Keratinocyte (primary cell): ENCODE measurements around the gene SEC11C. TPM values are rescaled to one million over a fixed set of nuclear protein-coding genes. Genes with fewer than 3 reads are reported as not detected.

Experiments
- DNase-seq: peaks from one replicate; pipeline ENCODE4 v3.0.0-alpha.2; 2011; ENCODE audit warnings: low read depth, missing footprints, low spot score
- FAIRE-seq: peaks from 2 replicates; lab custom pipeline; 2011; peaks lifted over from hg19 to GRCh38; lab: Jason Lieb, UNC
- H2AFZ ChIP-seq: 2 replicates; pipeline ENCODE4 v1.6.0; 2012; ENCODE audit warnings: low read length, control low read depth, inconsistent platforms; ENCODE audit not compliant: control insufficient read depth
- H3K27ac ChIP-seq: 2 replicates; pipeline ENCODE4 v1.5.1; 2011; ENCODE audit warnings: low read length; ENCODE audit not compliant: control insufficient read depth, insufficient read depth
- H3K27me3 ChIP-seq: 3 replicates; pipeline ENCODE4 v1.6.0; 2011; ENCODE audit warnings: low read length; ENCODE audit not compliant: control insufficient read depth, insufficient read depth; ENCODE audit errors: extremely low read depth
- H3K36me3 ChIP-seq, 2 experiments: 2 replicates in 1 of 2; 3 replicates in 1 of 2; pipeline ENCODE4 v1.5.1; 2011; ENCODE audit warnings: low read length in 2 of 2, mild to moderate bottlenecking in 1 of 2; ENCODE audit not compliant: control insufficient read depth in 2 of 2, insufficient read depth in 2 of 2; ENCODE audit errors: extremely low read depth in 1 of 2
- H3K4me1 ChIP-seq: 3 replicates; pipeline ENCODE4 v1.5.1; 2011; ENCODE audit warnings: low read length; ENCODE audit not compliant: control insufficient read depth, insufficient read depth; ENCODE audit errors: extremely low read depth
- H3K4me2 ChIP-seq: 3 replicates; pipeline ENCODE4 v1.6.0; 2011; ENCODE audit warnings: low read depth, low read length; ENCODE audit not compliant: control insufficient read depth, insufficient read depth; ENCODE audit errors: extremely low read depth
- H3K4me3 ChIP-seq, 3 experiments: fragments of 200-600 bp in 1 of 3; sonication (generic) in 1 of 3; 2 replicates in 2 of 3; 3 replicates in 1 of 3; pipeline ENCODE4 v1.5.1; 2011 to 2016; ENCODE audit warnings: low read length in 3 of 3, mild to moderate bottlenecking in 3 of 3, control low read depth in 2 of 3, inconsistent platforms in 1 of 3, low read depth in 1 of 3, mixed read lengths in 1 of 3, mixed run types in 1 of 3, moderate library complexity in 1 of 3; ENCODE audit not compliant: control insufficient read depth in 2 of 3, insufficient read depth in 2 of 3; ENCODE audit errors: extremely low read depth in 1 of 3
- H3K79me2 ChIP-seq: 2 replicates; pipeline ENCODE4 v1.6.0; 2012; ENCODE audit warnings: low read length; ENCODE audit not compliant: control insufficient read depth, insufficient read depth
- H3K9ac ChIP-seq: 3 replicates; pipeline ENCODE4 v1.6.0; 2011; ENCODE audit warnings: low read length; ENCODE audit not compliant: control insufficient read depth, insufficient read depth; ENCODE audit errors: extremely low read depth
- H3K9me1 ChIP-seq: 3 replicates; pipeline ENCODE4 v1.6.0; 2011; ENCODE audit warnings: low read length; ENCODE audit not compliant: control insufficient read depth, insufficient read depth; ENCODE audit errors: extremely low read depth
- H3K9me3 ChIP-seq: 2 replicates; pipeline ENCODE4 v1.5.1; 2012; ENCODE audit warnings: low read depth, low read length; ENCODE audit not compliant: control insufficient read depth
- H4K20me1 ChIP-seq: 3 replicates; pipeline ENCODE4 v1.6.0; 2011; ENCODE audit warnings: low read length; ENCODE audit not compliant: control insufficient read depth, insufficient read depth; ENCODE audit errors: extremely low read depth
- EZH2 ChIP-seq: IDR thresholded peaks from one replicate; pipeline ENCODE4 v1.6.1; 2012; ENCODE audit warnings: inconsistent platforms, mild to moderate bottlenecking, low read length, moderate library complexity
- dilution Hi-C: fragments of 300-500 bp; cut with MboI; formaldehyde crosslinking; loops from one replicate; pipeline ENCODE4 v1.7.0; 2020; ENCODE audit warnings: low sequenced_read_pairs; ENCODE audit not compliant: extremely low pct_ligation_motif_present
- polyA plus RNA-seq, 5 experiments: library from polyadenylated mRNA; depleted of rRNA in 3 of 5; stranded (reverse) in 3 of 5; stranded (forward) in 1 of 5; unstranded in 1 of 5; fragments of >200 nt; gene quantifications; 1 replicate in 1 of 5; 2 replicates in 3 of 5; 3 replicates in 1 of 5; pipeline versions ENCODE4 v1.2.1 to v1.2.3, GENCODE V29; 2011 to 2012; ENCODE audit warnings: missing spikeins in 2 of 5, low read depth in 1 of 5, low replicate concordance in 1 of 5
- TF ChIP-seq, protein P1 (sequence below), 3 experiments: IDR thresholded peaks in 1 of 3; conservative IDR thresholded peaks in 1 of 3; optimal IDR thresholded peaks in 1 of 3; 2 replicates in 2 of 3; 3 replicates in 1 of 3; pipeline versions ENCODE3 to v1.5.1; 2011; ENCODE audit warnings: low read length in 3 of 3, mild to moderate bottlenecking in 3 of 3, moderate library complexity in 2 of 3, control low read depth in 1 of 3, inconsistent platforms in 1 of 3; ENCODE audit not compliant: insufficient read depth in 2 of 3; ENCODE audit errors: extremely low read depth in 1 of 3

SEC11C gene
- polyA plus RNA-seq, 1 donor (not counting 4 experiments of a cell fraction or from before 2014, with no cell fraction given) = 56.5 TPM

DNA sequence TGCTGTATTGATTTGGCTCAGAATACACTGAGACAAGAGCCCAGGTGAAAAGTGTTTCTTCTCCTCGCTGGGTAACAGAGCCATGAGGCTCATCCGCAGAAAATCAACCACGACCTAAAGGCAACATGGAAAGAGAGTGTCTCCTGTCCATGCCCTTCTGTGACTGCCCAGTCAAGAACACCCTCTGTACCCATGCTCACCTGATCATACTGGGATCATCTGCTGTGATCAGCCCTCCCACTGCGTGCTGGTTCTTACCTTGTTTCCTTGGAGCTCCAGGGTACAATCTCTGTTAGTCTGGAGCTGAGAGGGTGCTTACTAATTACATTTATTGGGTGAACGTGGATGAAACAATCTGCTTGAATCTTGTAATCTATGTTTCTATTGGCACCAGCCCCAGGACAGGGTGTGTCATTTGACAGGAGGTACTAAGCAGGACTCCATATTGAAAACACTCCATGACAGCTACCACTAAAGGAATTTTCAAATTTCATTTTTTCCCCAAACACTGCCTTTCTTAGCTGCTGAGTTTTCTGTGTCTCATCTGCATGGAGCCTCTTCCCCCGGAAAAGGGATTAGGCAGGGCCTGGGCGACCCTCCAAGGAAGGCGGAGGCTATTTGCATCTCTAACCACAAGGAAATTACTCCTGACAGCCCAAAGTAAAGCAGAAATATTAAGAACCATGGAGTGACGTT lies 40.6 kb downstream of the SEC11C start:
- no peaks in the 10 kb centered on the region for H4K20me1 ChIP-seq
- H3K9ac ChIP-seq = no peak overlapping the region
- H3K9me3 ChIP-seq = no peaks in the 10 kb centered on the region
- dilution Hi-C loops = no loop called here
- H3K4me3 ChIP-seq = no peak overlapping the region
- no peak overlapping the region for H3K27ac ChIP-seq
- H3K4me2 ChIP-seq = no peak overlapping the region
- no peaks in the 10 kb centered on the region for H3K4me1 ChIP-seq
- DNase-seq (no peak), FAIRE-seq (no peak)
- H3K9me1 ChIP-seq = no peaks in the 10 kb centered on the region
- no peaks in the 10 kb centered on the region for H3K36me3 ChIP-seq
- H3K79me2 ChIP-seq = no peaks in the 10 kb centered on the region
- no peak for TF ChIP-seq EZH2
- TF ChIP-seq, protein P1, sequence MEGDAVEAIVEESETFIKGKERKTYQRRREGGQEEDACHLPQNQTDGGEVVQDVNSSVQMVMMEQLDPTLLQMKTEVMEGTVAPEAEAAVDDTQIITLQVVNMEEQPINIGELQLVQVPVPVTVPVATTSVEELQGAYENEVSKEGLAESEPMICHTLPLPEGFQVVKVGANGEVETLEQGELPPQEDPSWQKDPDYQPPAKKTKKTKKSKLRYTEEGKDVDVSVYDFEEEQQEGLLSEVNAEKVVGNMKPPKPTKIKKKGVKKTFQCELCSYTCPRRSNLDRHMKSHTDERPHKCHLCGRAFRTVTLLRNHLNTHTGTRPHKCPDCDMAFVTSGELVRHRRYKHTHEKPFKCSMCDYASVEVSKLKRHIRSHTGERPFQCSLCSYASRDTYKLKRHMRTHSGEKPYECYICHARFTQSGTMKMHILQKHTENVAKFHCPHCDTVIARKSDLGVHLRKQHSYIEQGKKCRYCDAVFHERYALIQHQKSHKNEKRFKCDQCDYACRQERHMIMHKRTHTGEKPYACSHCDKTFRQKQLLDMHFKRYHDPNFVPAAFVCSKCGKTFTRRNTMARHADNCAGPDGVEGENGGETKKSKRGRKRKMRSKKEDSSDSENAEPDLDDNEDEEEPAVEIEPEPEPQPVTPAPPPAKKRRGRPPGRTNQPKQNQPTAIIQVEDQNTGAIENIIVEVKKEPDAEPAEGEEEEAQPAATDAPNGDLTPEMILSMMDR (optimal IDR thresholded peaks at IDR 0.05 in 1 of 3, IDR thresholded peaks at IDR 0.05 in 1 of 3, conservative IDR thresholded peaks at IDR 0.05 in 1 of 3; ENCODE audit: extremely low read depth in 1 of 3, insufficient read depth in 2 of 3, low read length in 3 of 3) = no peak
- H2AFZ ChIP-seq = no peak overlapping the region
- no peaks in the 10 kb centered on the region for H3K27me3 ChIP-seq

GRCh38 chr18:59182673-59183072 lies 43.0 kb downstream of the SEC11C start:
- Histone ChIP-seq H3K9me3 (no peaks in the 10 kb centered on the region), H3K4me2 (no peak overlapping the region), H3K9me1 (no peaks in the 10 kb centered on the region)

More at GRCh38 chr18:59182673-59183072, 43.0 kb downstream of the SEC11C start:
- Histone ChIP-seq H3K36me3 (no peaks in the 10 kb centered on the region), H3K27me3 (no peaks in the 10 kb centered on the region), H3K9ac (no peak overlapping the region), H3K4me1 (no peaks in the 10 kb centered on the region), H3K27ac (no peak overlapping the region), H3K4me3 (no peak overlapping the region), H2AFZ (no peak overlapping the region), H3K79me2 (no peaks in the 10 kb centered on the region), H4K20me1 (no peaks in the 10 kb centered on the region)
- TF ChIP-seq, protein P1 (optimal IDR thresholded peaks at IDR 0.05 in 1 of 3, IDR thresholded peaks at IDR 0.05 in 1 of 3, conservative IDR thresholded peaks at IDR 0.05 in 1 of 3; ENCODE audit: extremely low read depth in 1 of 3, insufficient read depth in 2 of 3, low read length in 3 of 3) = no peak
- TF ChIP-seq EZH2 = no peak
- dilution Hi-C loops = no loop called here
- DNase-seq = no peak
- no peak for FAIRE-seq
